ENCODE results near the gene MEX3C.
A peak's percentile ranks its signal among the peaks of the same experiment; 100 is the strongest.

MEX3C gene

GRCh38 chr18:51197661-51198424 is at the start of gene MEX3C:
MEX3C (minus strand) TSS chr18:51197681; CDS start chr18:51197320, 361 bp downstream.
- FAIRE-seq (no peak), DNase-seq (ENCODE audit: low spot score) (peak; percentile 91)

DNA sequence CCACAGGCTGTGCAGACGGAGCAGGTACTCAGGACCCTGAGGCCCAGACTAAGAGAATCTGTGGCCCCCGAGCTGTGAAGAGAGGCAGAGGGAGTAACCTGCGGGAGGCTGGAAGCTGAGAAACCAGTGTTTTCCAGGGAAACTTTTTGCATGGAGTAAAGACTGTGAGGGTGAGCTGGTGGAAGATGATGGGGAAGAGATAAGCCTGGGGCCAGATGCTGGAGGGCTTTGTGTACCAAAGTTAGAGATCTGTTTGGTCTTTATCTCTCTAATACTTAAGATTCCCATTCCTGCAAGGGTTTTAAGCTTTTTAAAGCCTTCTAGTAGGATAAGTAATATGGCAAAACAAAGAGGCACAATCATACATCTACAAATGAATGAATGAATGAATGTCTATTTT is 43.7 kb upstream of the MEX3C start:
- DNase-seq (ENCODE audit: low spot score) (no peak), FAIRE-seq (no peak)

GRCh38 chr18:51236225-51236624 is 38.7 kb upstream of the MEX3C start:
- DNase-seq (ENCODE audit: low spot score) (peak; percentile 80), FAIRE-seq (no peak)

- DNase-seq (ENCODE audit: low spot score) (peak; percentile 32), FAIRE-seq (no peak)
Measured at GRCh38 chr18:51235009-51235789, 37.7 kb upstream of the MEX3C start.

DNA sequence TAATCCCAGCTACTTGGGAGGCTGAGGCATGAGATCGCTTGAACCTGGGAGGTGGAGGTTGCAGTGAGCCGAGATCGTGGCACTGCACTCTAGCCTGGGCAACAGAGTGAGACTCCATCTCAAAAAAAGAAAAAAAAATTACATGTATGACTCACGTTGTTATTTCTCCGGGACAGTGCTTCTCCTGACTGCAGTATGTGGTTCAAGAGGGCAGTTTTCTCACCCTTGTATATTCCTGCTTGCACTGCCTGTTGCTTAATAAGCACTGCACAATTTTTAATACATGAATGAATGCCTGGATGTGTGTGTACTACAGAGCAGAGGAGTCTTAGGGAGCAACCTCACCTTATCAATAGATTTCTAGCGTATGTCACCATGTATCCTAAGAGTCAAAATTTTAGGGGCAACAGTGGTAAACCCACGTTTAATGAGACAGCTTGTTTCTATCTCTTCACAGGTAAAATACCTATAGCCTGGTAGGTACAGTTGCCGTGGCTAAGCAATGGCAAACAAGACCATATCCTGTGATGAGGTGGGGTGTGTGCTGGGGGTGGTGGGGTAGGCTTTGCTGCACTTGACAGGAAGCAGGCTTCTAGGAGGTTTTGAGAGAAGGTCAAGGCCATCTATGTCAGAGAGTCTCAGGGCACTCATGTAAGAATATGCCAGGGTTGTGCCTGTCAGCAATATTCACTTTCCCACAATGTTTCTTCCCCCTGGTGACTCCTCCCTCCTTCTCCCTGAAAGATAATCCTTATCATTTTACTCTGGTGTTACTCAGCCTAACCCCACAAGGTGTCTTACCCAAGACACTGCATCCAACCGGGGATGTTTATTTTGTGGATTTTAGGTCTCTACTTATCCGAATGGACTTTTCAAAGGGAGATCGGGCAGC is 36.9 kb upstream of the MEX3C start:
- DNase-seq (ENCODE audit: low spot score) (no peak), FAIRE-seq (no peak)

- DNase-seq (ENCODE audit: low spot score) (no peak), FAIRE-seq (no peak)
Measured at GRCh38 chr18:51229328-51229727, 31.8 kb upstream of the MEX3C start.

GRCh38 chr18:51227660-51228059 is 30.2 kb upstream of the MEX3C start:
- no peak for FAIRE-seq

DNA sequence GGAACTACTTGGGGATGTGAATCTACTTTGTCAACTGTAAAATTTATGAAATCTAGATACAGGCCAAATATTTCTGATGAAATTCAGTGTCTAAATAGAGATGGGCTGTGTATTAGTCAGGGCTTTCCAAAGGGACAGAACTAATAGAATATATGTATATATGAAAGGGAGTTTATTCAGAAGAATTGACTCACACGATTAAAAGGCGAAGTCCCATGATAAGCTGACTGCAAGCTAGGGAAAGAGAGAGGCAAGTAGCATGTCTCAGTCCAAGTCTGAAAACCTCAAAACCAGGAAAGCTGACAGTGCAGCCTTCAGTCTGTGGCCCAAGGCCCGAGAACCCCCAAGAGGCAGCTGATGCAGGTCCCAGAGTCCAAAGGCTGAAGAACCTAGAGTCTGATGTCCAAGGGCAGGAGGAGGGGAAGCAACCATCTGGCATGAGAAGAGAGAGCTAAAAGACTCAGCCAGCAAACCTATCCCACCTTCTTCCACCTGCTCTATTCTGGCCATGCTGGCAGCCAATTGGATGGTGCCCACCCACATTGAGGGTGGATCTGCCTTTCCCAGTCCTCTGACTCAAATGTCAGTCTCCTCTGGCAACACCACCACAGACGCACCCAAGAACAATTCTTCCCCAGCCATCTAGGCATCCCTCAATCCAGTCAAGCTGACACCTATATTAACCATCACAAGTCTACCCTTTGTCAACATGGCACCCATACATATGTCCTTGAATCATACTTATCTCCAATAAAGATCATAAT is 29.3 kb upstream of the MEX3C start:
- FAIRE-seq: no peak

More at GRCh38 chr18:51227660-51228059, 30.2 kb upstream of the MEX3C start:
- DNase-seq (ENCODE audit: low spot score): no peak

DNA sequence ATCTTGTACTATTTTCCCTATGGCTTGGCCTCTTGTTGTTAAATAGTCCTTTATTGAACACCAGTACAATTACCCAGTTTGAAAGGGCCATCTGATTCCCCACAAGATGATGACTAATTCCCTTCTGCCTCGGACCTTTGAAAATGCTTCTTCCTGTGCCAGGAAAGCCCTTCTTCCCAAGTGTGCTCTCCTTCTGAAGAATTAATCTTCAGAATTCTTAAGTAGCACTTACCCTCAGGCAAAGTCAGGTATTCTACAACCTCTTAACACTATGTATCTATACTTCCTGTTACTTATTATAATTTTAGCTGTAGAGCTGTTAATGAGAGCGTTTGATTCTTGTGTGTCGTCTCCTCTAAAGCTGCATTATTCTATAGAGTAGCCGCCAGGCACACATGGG is 28.6 kb upstream of the MEX3C start:
- DNase-seq (ENCODE audit: low spot score): no peak
- no peak for FAIRE-seq

More for the DNA sequence above, 29.3 kb upstream of the MEX3C start:
- DNase-seq (ENCODE audit: low spot score): no peak

DNA sequence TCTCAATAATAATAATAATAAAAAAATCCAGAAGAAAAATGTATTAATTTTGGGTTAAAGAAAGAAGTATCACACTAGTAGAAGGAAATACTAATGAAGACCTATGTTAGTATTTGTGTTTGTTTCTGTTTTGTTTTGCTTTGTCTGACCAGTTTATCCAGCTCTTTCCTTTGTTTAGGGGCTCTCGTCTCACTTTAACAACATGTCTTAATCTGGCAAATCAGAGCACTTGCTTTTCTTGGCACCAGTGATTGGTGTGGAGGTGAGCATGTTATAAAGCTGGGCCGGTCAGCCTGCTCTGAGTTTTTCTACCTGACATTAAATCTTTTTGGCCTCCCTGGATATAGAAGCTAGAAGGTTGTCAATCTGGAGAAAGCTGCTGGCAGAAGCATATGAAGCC is 15.1 kb upstream of the MEX3C start:
- FAIRE-seq (no peak), DNase-seq (ENCODE audit: low spot score) (no peak)

GRCh38 chr18:51211552-51211951 is 14.1 kb upstream of the MEX3C start:
- DNase-seq (ENCODE audit: low spot score): peak; percentile 59
- FAIRE-seq: no peak

DNA sequence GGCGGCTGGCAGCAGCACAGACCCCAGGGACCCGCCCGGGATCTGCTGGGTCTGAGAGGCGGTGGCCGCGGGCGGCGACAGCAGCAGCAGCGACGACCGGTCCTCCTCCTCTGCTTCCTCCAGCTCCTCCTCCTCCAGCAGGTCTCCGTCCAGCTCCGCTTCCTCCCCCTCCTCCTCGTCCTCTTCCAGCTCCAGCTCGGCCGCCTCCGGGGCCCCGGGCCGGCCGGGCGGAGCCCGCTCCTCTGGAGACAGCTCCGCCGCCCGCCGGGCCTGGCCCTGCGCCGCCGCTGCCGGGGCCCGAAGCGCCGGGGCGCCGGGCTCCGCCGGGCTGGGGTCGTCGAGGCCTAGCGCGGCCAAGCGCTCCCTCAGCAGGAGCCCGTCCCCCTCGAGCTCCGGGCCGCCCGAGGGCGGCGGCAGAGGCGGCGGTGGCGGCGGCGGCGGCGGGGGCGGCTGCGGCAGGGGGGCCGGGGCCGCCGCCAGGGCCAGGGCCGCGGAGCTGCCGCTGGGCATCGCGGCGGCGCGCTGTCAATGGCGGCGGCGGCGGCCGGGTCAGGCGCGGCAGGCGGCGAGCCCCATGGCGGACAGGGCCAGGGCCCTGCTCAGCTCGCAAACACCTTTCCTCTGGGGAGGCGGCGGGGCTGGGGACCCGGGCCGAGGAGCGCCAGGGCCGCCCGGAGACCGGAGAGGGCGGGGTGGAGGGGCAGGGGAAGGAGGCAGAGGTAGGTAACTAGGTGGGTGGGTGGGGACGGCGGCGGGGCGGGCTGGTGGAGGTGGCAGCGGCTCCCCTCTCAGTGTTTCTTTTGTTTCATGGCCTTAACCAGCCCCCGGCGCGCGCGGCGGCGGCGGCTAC is 445 bp downstream of the MEX3C start:
- DNase-seq (ENCODE audit: low spot score) (peak; percentile 11), FAIRE-seq (no peak)

- FAIRE-seq (no peak), DNase-seq (ENCODE audit: low spot score) (peak; percentile 6)
Measured at GRCh38 chr18:51196118-51196810, 1.2 kb downstream of the MEX3C start.

DNA sequence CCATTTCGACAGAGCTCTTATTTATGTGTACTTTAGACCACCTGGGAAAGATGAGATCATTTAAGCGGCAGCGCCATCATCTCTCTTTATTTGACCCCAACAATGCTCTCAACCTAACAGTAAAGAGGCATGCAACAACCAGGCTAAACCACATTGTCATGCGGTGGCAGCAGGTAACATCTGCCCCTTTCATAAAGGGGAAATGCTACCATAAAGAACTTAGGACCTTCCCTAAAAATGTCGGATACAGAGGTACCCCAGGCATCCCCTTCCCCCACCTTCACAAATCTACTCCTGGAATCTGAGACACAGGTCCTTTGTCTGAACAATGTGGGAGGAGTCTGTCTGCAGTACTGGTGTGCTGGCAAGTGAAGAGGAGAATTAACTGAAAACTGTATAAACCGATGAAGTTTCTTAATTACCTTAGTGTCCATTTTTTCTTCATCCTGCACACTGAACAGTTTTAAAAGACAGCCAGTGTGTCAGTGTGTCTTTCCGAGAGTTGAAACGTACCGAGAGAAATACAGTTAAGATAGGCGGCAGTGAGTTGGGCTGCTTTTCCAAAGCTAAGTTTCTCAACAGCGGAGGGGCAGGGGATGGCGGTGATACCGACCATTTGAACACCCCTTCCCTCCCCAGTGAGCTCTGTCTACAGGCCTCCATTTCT is 1.9 kb downstream of the MEX3C start:
- no peak for FAIRE-seq
- peak; percentile 46 for DNase-seq (ENCODE audit: low spot score)

- FAIRE-seq (no peak), DNase-seq (ENCODE audit: low spot score) (no peak)
Measured at GRCh38 chr18:51195086-51195450, 2.4 kb downstream of the MEX3C start.

- FAIRE-seq (no peak), DNase-seq (ENCODE audit: low spot score) (no peak)
Measured at GRCh38 chr18:51194604-51195003, 2.9 kb downstream of the MEX3C start.

DNA sequence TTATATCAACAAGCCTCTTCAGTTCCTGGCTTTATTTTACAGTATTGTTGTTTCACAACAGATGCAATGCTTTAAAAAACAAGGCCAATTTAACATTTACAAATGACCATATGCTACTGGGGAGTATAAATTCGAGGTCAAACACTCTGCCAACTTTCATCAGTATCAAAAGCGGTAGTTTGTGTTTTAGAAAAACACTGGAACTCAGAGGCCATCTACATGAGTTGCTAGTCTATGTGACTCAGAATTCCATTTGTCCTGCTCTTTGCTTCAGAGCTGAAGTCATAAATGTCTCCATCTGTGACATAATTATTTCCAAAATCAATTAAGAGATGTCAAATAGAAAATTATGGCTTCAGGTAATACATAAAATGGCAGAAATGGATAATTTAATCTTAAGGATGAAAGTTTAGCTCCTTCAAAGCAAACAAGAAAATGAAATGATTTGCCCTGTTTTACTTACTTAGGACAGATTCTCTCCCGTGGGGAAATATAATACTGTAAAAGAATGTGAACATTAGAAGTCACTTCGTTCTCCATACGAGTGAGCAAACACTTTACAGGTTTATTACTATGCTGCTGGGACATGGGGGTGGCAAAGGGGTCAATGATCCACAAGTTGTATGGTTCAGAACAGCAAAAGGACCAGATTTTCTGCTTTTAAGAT is 3.7 kb downstream of the MEX3C start:
- FAIRE-seq (no peak), DNase-seq (ENCODE audit: low spot score) (no peak)

DNA sequence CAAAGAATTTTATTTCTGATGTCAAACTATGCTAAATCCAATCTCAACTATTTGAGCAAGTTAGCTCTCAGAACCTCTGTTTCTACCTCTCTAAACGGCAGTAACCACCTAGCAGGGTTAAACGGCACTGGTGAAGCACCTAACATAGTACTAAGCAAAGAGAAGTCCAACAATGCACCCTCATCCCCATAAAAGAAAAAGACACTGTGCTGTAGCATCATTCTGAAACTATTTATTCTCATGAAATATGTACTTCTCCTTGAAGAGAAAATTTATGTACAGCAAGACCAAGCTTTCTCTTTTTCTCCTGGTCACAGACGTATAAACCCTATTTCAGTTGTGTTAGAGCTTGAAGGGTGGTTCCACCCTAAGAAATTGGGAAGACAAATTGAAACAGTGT is 4.8 kb downstream of the MEX3C start:
- FAIRE-seq (no peak), DNase-seq (ENCODE audit: low spot score) (no peak)

Measured in urothelium cell line (cell line).